ENCODE measurements around the gene SELENON. TPM values are rescaled to one million over a fixed set of nuclear protein-coding genes. Genes with fewer than 3 reads are reported as not detected.

The SELENON gene
- total RNA-seq, 4 donors from 2014 or later: 20.0 to 51.0 (median 43.3) TPM

DNA sequence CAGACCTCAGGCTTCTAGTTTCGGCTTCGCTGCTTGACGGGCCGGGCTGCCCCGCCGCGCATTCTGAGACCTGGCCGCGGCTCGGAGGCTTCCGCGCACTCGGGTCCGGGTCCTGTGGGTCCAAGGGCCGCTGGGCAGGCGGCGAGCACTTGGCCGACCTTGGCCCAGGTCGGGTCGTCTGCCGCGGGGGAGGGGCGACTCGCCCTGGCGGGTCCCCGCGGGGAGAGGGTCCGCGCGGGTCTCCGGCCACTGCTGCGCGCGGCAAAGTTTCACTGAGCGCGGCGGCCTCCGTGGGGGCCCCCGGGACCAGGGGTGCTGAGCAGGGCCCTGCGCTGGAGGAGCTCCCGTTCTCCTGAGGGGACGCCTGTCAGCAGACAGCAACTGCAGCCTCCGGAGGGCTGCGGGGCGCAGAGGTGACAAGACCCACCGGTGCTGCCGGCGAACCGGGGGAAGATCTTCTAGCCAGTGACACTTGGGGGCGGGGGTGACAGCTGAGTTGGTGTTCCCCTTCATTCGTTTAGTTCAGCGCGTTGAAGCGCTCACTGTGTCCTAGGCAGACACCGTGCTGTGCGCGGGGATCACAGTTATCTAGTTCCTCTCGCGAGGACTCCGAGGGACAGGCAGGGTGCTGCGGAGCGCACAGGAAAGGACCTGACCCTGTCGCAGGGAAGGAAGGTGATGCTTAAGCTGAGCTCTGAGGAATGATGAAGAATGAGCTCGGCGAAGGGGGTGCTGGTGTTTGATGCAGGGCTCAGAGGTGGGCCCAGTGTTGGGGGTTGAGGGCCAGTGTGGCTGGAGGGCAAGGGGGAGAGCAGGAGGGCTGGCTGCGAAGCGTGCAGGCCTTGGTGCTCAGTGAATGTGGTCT, 20.5 kb downstream of the SELENON start:
- in situ Hi-C loops (cut with MboI; ENCODE audit: low sequenced_read_pairs in 4 of 4): no loop called here
- Histone ChIP-seq H3K9me3 (no peaks in the 10 kb centered on the region), H3K36me3 (peaks cover 0 to 15% of the 10 kb centered on the region in 2 donors)

DNA sequence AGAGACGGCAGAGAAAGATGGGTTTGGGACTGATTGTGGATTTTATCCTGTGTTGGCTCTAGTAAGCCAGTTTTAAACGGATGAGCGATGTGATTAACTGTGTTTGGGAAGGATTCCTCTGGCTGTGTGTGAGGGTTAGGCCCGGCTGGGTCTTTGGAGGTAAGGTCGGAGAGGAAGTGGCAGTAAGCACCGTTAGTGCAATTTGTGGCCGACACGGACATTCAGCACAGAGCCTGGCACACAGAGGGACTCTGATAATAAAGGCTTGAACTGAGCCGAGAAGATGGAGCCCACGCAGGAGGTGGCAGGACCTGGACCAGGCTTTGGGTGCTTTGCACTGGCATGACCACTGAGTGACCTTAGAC, 21.1 kb downstream of the SELENON start:
- Histone ChIP-seq H3K4me1 (peaks cover 36 to 58% of the 10 kb centered on the region in 2 donors), H3K36me3 (peaks cover 0 to 9% of the 10 kb centered on the region in 2 donors), H3K27ac (peak overlapping the region; percentile 93 to 99 (median 96)), H3K4me3 (peak overlapping the region; percentile 86 to 95 (median 88)), H3K9me3 (no peaks in the 10 kb centered on the region), H3K27me3 (no peaks in the 10 kb centered on the region)
- intact Hi-C loops (cut with DNase I; ENCODE audit: low total_unique reads): loop anchor here (5.0 kb wide), 1 partner anchor 176 kb away; the partner anchor contains the start of gene PAFAH2
- no peak for ATAC-seq
- in situ Hi-C loops (cut with MboI; ENCODE audit: low sequenced_read_pairs in 4 of 4): no loop called here
- DNase-seq: no peak
- TF ChIP-seq, protein P1, sequence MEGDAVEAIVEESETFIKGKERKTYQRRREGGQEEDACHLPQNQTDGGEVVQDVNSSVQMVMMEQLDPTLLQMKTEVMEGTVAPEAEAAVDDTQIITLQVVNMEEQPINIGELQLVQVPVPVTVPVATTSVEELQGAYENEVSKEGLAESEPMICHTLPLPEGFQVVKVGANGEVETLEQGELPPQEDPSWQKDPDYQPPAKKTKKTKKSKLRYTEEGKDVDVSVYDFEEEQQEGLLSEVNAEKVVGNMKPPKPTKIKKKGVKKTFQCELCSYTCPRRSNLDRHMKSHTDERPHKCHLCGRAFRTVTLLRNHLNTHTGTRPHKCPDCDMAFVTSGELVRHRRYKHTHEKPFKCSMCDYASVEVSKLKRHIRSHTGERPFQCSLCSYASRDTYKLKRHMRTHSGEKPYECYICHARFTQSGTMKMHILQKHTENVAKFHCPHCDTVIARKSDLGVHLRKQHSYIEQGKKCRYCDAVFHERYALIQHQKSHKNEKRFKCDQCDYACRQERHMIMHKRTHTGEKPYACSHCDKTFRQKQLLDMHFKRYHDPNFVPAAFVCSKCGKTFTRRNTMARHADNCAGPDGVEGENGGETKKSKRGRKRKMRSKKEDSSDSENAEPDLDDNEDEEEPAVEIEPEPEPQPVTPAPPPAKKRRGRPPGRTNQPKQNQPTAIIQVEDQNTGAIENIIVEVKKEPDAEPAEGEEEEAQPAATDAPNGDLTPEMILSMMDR (IDR thresholded peaks at IDR 0.05 in 4 of 5, conservative IDR thresholded peaks at IDR 0.05 in 1 of 5): no peak
- no peak for TF ChIP-seq POLR2A (IDR thresholded peaks at IDR 0.05)

More for the DNA sequence above, 20.5 kb downstream of the SELENON start:
- Histone ChIP-seq H3K27ac (peak overlapping the region; percentile 93 to 99 (median 96)), H3K4me3 (peak overlapping the region; percentile 86 to 95 (median 88)), H3K4me1 (peaks cover 33 to 53% of the 10 kb centered on the region in 2 donors), H3K27me3 (no peaks in the 10 kb centered on the region)
- intact Hi-C loops (cut with DNase I; ENCODE audit: low total_unique reads): loop anchor here (5.0 kb wide), 1 partner anchor 177 kb away; the partner anchor contains the start of gene PAFAH2
- TF ChIP-seq, protein P1 (IDR thresholded peaks at IDR 0.05 in 4 of 5, conservative IDR thresholded peaks at IDR 0.05 in 1 of 5): no peak
- peak in 1 of 2 donors; percentile 26 for TF ChIP-seq POLR2A (IDR thresholded peaks at IDR 0.05)
- peak; percentile 41 to 51 for ATAC-seq
- peak in 1 of 2 donors; percentile 61 for DNase-seq

DNA sequence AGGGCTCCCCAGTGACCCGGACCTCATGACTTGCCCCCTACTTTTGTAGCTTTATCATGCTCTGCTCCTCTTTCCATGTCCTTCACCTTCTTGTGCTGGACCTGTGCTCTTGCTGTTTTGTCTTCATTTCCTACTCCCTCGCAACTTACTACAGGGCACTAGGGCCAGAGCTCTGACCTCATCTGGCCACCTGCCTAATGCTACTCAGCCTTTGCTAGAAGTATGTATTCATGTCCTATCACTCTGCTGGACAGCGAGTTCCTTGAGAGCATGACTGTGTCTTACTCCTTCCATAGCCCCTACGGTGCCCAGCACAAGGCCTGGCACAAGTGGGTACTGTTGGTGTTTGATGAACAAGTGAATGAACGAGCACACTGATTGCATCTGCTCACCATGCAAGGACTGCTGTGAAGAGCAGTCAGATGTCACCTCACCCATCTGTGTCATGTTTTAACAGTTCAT, 21.7 kb downstream of the SELENON start:
- peaks cover 36 to 61% of the 10 kb centered on the region in 2 donors for H3K4me1 ChIP-seq
- H3K4me3 ChIP-seq: peak overlapping the region; percentile 86 to 95 (median 88)
- ATAC-seq (no peak), DNase-seq (peak in 1 of 2 donors; percentile 29)
- TF ChIP-seq, protein P1 (IDR thresholded peaks at IDR 0.05 in 4 of 5, conservative IDR thresholded peaks at IDR 0.05 in 1 of 5): no peak
- no peak for TF ChIP-seq POLR2A (IDR thresholded peaks at IDR 0.05)
- in situ Hi-C loops (cut with MboI; ENCODE audit: low sequenced_read_pairs in 4 of 4): no loop called here
- peak overlapping the region; percentile 93 to 99 (median 96) for H3K27ac ChIP-seq
- intact Hi-C loops (cut with DNase I; ENCODE audit: low total_unique reads): loop anchor here (5.0 kb wide), 1 partner anchor 176 kb away; the partner anchor contains the start of gene PAFAH2
- H3K9me3 ChIP-seq: no peaks in the 10 kb centered on the region
- H3K36me3 ChIP-seq: peaks cover 0 to 9% of the 10 kb centered on the region in 2 donors
- no peaks in the 10 kb centered on the region for H3K27me3 ChIP-seq

DNA sequence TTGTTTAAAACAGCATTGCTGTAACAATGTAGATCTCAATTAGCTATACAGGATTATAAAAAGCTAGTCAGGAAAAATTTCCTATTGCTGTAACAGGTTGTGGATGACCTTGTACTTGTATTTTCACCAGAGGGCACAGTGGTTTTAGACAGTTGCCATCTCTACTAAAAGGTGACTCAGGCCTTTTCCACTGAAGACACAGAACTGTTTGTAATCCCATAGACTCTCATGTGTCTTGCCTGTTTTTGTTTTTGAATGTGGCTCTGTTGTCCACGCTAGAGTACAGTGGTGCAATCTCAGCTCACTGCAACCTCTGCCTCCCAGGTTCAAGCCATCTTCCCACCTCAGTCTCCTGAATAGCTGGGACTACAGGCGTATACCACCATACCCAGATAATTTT, 25.6 kb downstream of the SELENON start:
- peak overlapping the region; percentile 59 to 98 (median 94) for H3K27ac ChIP-seq
- intact Hi-C loops (cut with DNase I; ENCODE audit: low total_unique reads) (no loop called here), in situ Hi-C loops (cut with MboI; ENCODE audit: low sequenced_read_pairs in 4 of 4) (no loop called here)

More for the DNA sequence above, 25.6 kb downstream of the SELENON start:
- H3K27me3 ChIP-seq: no peaks in the 10 kb centered on the region
- H3K4me1 ChIP-seq: peaks cover 24 to 46% of the 10 kb centered on the region in 2 donors
- no peak overlapping the region for H3K4me3 ChIP-seq
- H3K36me3 ChIP-seq: peaks cover 0 to 46% of the 10 kb centered on the region in 2 donors
- no peaks in the 10 kb centered on the region for H3K9me3 ChIP-seq
- ATAC-seq: peak; percentile 83 to 84
- no peak for DNase-seq
- TF ChIP-seq POLR2A (IDR thresholded peaks at IDR 0.05): no peak
- TF ChIP-seq, protein P1 (IDR thresholded peaks at IDR 0.05 in 4 of 5, conservative IDR thresholded peaks at IDR 0.05 in 1 of 5): no peak

Measured in gastrocnemius medialis (tissue), 4 donors.